HG03108 (cell line): ENCODE results near the gene THY1.
"Not testable (repeated sequence)": the region's sequence is repeated elsewhere in the genome, so short reads cannot be mapped to it uniquely, and the experiment has no call there.

ENCODE experiments used
- ATAC-seq: cut with Tn5 transposase; IDR thresholded peaks from one replicate; pipeline ENCODE4 v1.9.1; 2021; ENCODE audit warnings: moderate library complexity; ENCODE audit not compliant: unreplicated experiment

The THY1 gene

GRCh38 chr11:119446434-119446833 is 23.5 kb upstream of the THY1 start:
- no peak for ATAC-seq

- ATAC-seq = no peak
Measured at GRCh38 chr11:119445850-119446249, 22.9 kb upstream of the THY1 start.

- ATAC-seq = no peak
Measured at GRCh38 chr11:119445379-119445778, 22.4 kb upstream of the THY1 start.

- no peak for ATAC-seq
Measured at GRCh38 chr11:119441898-119442243, 18.9 kb upstream of the THY1 start.

GRCh38 chr11:119438599-119438998 is 15.6 kb upstream of the THY1 start:
- no peak for ATAC-seq

GRCh38 chr11:119437521-119437920 is 14.5 kb upstream of the THY1 start:
- not testable (repeated sequence) for ATAC-seq

GRCh38 chr11:119436711-119437110 is 13.7 kb upstream of the THY1 start:
- no peak for ATAC-seq

- no peak for ATAC-seq
Measured at GRCh38 chr11:119436093-119436492, 13.1 kb upstream of the THY1 start.

- no peak for ATAC-seq
Measured at GRCh38 chr11:119434591-119435330, 11.8 kb upstream of the THY1 start.

- ATAC-seq = no peak
Measured at GRCh38 chr11:119433358-119433725, 10.4 kb upstream of the THY1 start.

- no peak for ATAC-seq
Measured at GRCh38 chr11:119432484-119433357, 9.7 kb upstream of the THY1 start.

GRCh38 chr11:119431523-119431922 is 8.6 kb upstream of the THY1 start:
- ATAC-seq = no peak

- ATAC-seq = no peak
Measured at GRCh38 chr11:119427279-119427678, 4.3 kb upstream of the THY1 start.

GRCh38 chr11:119426142-119426541 is 3.2 kb upstream of the THY1 start:
- ATAC-seq = no peak

- no peak for ATAC-seq
Measured at GRCh38 chr11:119424775-119425174, 1.8 kb upstream of the THY1 start.

- ATAC-seq = no peak
Measured at GRCh38 chr11:119424276-119424675, 1.3 kb upstream of the THY1 start.

GRCh38 chr11:119423509-119424254 is 710 bp upstream of the THY1 start:
- ATAC-seq = no peak

GRCh38 chr11:119421941-119422808 is 797 bp downstream of the THY1 start:
- no peak for ATAC-seq

GRCh38 chr11:119421351-119421750 is 1.6 kb downstream of the THY1 start:
- ATAC-seq = no peak

GRCh38 chr11:119420631-119421030 is 2.3 kb downstream of the THY1 start:
- no peak for ATAC-seq
